HUDEP-2 (cell line): ENCODE data around the gene TP63.
"Not testable (repeated sequence)": the region's sequence is repeated elsewhere in the genome, so short reads cannot be mapped to it uniquely, and the experiment has no call there.

Source experiments
- DNase-seq, 76 experiments: peaks; one replicate each; lab custom pipeline; 2025; ENCODE audit not compliant: unreplicated experiment in 76 of 76; lab: John Stamatoyannopoulos, UW

Gene TP63

GRCh38 chr3:189625071-189625470, 6.1 kb upstream of the TP63 start:
- no peak for DNase-seq

GRCh38 chr3:189625572-189625971, 5.6 kb upstream of the TP63 start:
- no peak for DNase-seq

GRCh38 chr3:189626286-189626685, 4.9 kb upstream of the TP63 start:
- DNase-seq, result no peak

GRCh38 chr3:189629803-189630455, 1.3 kb upstream of the TP63 start:
- no peak for DNase-seq

GRCh38 chr3:189630767-189631372, 319 bp upstream of the TP63 start:
- DNase-seq, result no peak

- DNase-seq, result no peak
These were observed 220 bp downstream of the TP63 start for GRCh38 chr3:189631409-189631808.

- no peak for DNase-seq
These were observed 1.1 kb downstream of the TP63 start for GRCh38 chr3:189632242-189632641.

GRCh38 chr3:189635339-189635738, 4.2 kb downstream of the TP63 start:
- DNase-seq, result no peak

GRCh38 chr3:189636048-189636447, 4.9 kb downstream of the TP63 start:
- DNase-seq, result no peak

- DNase-seq, result no peak
These were observed 6.6 kb downstream of the TP63 start for GRCh38 chr3:189637750-189638149.

GRCh38 chr3:189638276-189639031, 7.3 kb downstream of the TP63 start:
- no peak for DNase-seq

- no peak for DNase-seq
These were observed 10.6 kb downstream of the TP63 start for GRCh38 chr3:189641776-189642175.

- DNase-seq, result no peak
These were observed 15.8 kb downstream of the TP63 start for GRCh38 chr3:189646853-189647542.

- DNase-seq, result no peak
These were observed 20.9 kb downstream of the TP63 start for GRCh38 chr3:189652042-189652441.

GRCh38 chr3:189655617-189656016, 24.4 kb downstream of the TP63 start:
- DNase-seq, result no peak

GRCh38 chr3:189659571-189659970, 28.4 kb downstream of the TP63 start:
- no peak for DNase-seq

GRCh38 chr3:189664311-189664710, 33.1 kb downstream of the TP63 start:
- no peak for DNase-seq

GRCh38 chr3:189672346-189672745, 41.2 kb downstream of the TP63 start:
- not testable (repeated sequence) for DNase-seq

GRCh38 chr3:189673535-189673934, 42.3 kb downstream of the TP63 start:
- DNase-seq, result no peak

GRCh38 chr3:189674249-189674913, 43.2 kb downstream of the TP63 start:
- no peak for DNase-seq

GRCh38 chr3:189677667-189678066, 46.5 kb downstream of the TP63 start:
- DNase-seq, result no peak
